Measurements from ENCODE around the gene RTKN2. TPM values are rescaled to one million over a fixed set of nuclear protein-coding genes. Genes with fewer than 3 reads are reported as not detected.

The RTKN2 gene
- total and polyA plus RNA-seq, 2 of the 4 experiments (the other 2 are of a cell fraction) = 0.75 to 0.90 TPM

DNA sequence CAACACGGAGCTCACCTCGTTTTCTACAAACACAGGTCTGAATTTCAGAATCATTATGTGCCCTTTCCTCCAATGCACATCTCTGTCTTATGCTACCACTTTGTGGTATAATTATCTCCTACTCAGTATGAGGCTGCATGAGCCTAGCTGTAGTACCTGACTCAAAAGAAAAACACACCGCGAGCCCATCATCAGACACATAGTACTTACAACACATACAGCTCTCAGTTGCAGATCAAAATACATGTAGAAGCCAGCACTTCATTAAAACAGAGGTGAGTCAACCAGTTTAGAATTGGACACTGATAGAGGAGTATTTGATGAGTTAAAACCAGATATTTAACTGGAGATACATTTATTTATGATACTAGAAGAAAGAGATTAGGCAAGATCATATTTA is 1.4 kb upstream of the RTKN2 start:
- no peaks in the 10 kb centered on the region for H3K9me3 ChIP-seq (ENCODE audit: control insufficient read depth, insufficient read depth, low read length)
- TF ChIP-seq MAZ (IDR thresholded peaks at IDR 0.05; ENCODE audit: borderline replicate concordance, low read depth, low read length) (no peak), CHD1 (IDR thresholded peaks at IDR 0.05; ENCODE audit: low read depth, low read length) (no peak), SMC3 (IDR thresholded peaks at IDR 0.05; ENCODE audit: low read depth, low read length) (no peak), CEBPB (IDR thresholded peaks at IDR 0.05; ENCODE audit: low read depth, low read length) (no peak), RAD21 (IDR thresholded peaks at IDR 0.05; ENCODE audit: low read length) (no peak), POLR2A (IDR thresholded peaks at IDR 0.05; ENCODE audit: low read depth, low read length) (no peak), RFX5 (IDR thresholded peaks at IDR 0.05; ENCODE audit: low read depth, low read length) (no peak), MXI1 (IDR thresholded peaks at IDR 0.05; ENCODE audit: borderline replicate concordance, low read depth, low read length) (no peak), NFE2L2 (IDR thresholded peaks at IDR 0.05; ENCODE audit: low read depth, low read length) (no peak), MAFK (IDR thresholded peaks at IDR 0.05; ENCODE audit: low read depth, low read length) (no peak), RCOR1 (IDR thresholded peaks at IDR 0.05; ENCODE audit: insufficient replicate concordance, low read length) (no peak)
- TF ChIP-seq, protein P1, sequence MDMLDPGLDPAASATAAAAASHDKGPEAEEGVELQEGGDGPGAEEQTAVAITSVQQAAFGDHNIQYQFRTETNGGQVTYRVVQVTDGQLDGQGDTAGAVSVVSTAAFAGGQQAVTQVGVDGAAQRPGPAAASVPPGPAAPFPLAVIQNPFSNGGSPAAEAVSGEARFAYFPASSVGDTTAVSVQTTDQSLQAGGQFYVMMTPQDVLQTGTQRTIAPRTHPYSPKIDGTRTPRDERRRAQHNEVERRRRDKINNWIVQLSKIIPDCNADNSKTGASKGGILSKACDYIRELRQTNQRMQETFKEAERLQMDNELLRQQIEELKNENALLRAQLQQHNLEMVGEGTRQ (IDR thresholded peaks at IDR 0.05; ENCODE audit: low read depth, low read length) = no peak
- TF ChIP-seq, protein P2, sequence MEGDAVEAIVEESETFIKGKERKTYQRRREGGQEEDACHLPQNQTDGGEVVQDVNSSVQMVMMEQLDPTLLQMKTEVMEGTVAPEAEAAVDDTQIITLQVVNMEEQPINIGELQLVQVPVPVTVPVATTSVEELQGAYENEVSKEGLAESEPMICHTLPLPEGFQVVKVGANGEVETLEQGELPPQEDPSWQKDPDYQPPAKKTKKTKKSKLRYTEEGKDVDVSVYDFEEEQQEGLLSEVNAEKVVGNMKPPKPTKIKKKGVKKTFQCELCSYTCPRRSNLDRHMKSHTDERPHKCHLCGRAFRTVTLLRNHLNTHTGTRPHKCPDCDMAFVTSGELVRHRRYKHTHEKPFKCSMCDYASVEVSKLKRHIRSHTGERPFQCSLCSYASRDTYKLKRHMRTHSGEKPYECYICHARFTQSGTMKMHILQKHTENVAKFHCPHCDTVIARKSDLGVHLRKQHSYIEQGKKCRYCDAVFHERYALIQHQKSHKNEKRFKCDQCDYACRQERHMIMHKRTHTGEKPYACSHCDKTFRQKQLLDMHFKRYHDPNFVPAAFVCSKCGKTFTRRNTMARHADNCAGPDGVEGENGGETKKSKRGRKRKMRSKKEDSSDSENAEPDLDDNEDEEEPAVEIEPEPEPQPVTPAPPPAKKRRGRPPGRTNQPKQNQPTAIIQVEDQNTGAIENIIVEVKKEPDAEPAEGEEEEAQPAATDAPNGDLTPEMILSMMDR (conservative IDR thresholded peaks at IDR 0.05; ENCODE audit: low read depth, low read length) = no peak
- H3K36me3 ChIP-seq (ENCODE audit: control insufficient read depth, insufficient read depth, low read length) = no peaks in the 10 kb centered on the region
- no peak for ATAC-seq (ENCODE audit: low read depth)
- H2AK9ac ChIP-seq (replicated peaks; ENCODE audit: low read depth, low read length, poor library complexity) = no peak overlapping the region
- dilution Hi-C loops (cut with HindIII; ENCODE audit: low sequenced_read_pairs, unreplicated experiment) = no loop called here
- CTCF ChIA-PET = no interaction called here
- no peaks in the 10 kb centered on the region for H4K20me1 ChIP-seq (ENCODE audit: insufficient read depth, low read length)
- no peak overlapping the region for H2AFZ ChIP-seq (replicated peaks; ENCODE audit: low read length, poor library complexity)
- H3K4ac ChIP-seq (ENCODE audit: low read depth, low read length) = no peak overlapping the region
- no peak overlapping the region for H2BK120ac ChIP-seq (ENCODE audit: low read depth, low read length)
- no CpG with 5 or more reads among the region's 4 CpGs for WGBS, 2 experiments (ENCODE audit: extremely low coverage in 2 of 2, insufficient read length in 1 of 2)
- H3K4me3 ChIP-seq (ENCODE audit: insufficient read depth, low read depth, low read length) = no peak overlapping the region
- no peak overlapping the region for H3K4me2 ChIP-seq (ENCODE audit: low read depth, low read length)
- no peaks in the 10 kb centered on the region for H3K9me1 ChIP-seq (ENCODE audit: insufficient read depth, low read length)
- peaks cover 6% of the 10 kb centered on the region; the same call in 1 of the 2 replicates for H3K27me3 ChIP-seq (ENCODE audit: control insufficient read depth, insufficient read depth, low read length)
- H4K8ac ChIP-seq (ENCODE audit: low read depth in 2 of 2, low read length in 2 of 2) = no peak overlapping the region
- no peak for DNase-seq
- H2BK15ac ChIP-seq (ENCODE audit: low read depth, low read length) = no peak overlapping the region
- H2BK20ac ChIP-seq (ENCODE audit: low read depth, low read length) = no peak overlapping the region
- H2BK5ac ChIP-seq (ENCODE audit: low read depth, low read length, poor library complexity, severe bottlenecking) = no peak overlapping the region
- H3K4me1 ChIP-seq (ENCODE audit: control insufficient read depth, insufficient read depth, low read length) = no peaks in the 10 kb centered on the region
- no peak overlapping the region for H3K56ac ChIP-seq (ENCODE audit: extremely low read depth, insufficient read depth, low read length)
- peaks cover 0 to 3% of the 10 kb centered on the region in 2 experiments; a peak in 1 of 4 replicates for H3K79me1 ChIP-seq (ENCODE audit: low read depth in 1 of 2, low read length in 2 of 2)
- H4K5ac ChIP-seq (ENCODE audit: low read depth, low read length) = no peak overlapping the region
- no TSS peak for BruUV-seq (replicated peaks)
- no peak overlapping the region for H3K27ac ChIP-seq (ENCODE audit: insufficient read depth, low read length)
- H3K9ac ChIP-seq (ENCODE audit: low read depth, low read length) = no peak overlapping the region
- H4K91ac ChIP-seq (ENCODE audit: insufficient read depth, low read depth, low read length) = no peak overlapping the region
- H2AK5ac ChIP-seq (ENCODE audit: low read depth, low read length) = no peak overlapping the region
- intact Hi-C loops (cut with micrococcal nuclease) = no loop called here
- H3K18ac ChIP-seq (ENCODE audit: low read depth, low read length) = no peak overlapping the region
- H3K23ac ChIP-seq (ENCODE audit: low read depth, low read length) = no peak overlapping the region
- H3K14ac ChIP-seq (replicated peaks; ENCODE audit: low read depth, low read length) = no peak overlapping the region
- in situ Hi-C loops (cut with MboI; ENCODE audit: low sequenced_read_pairs) = loop anchor here (25.0 kb wide), 1 partner anchor 542 kb away; the partner anchor contains the start of genes ADO and EGR2
- POLR2A ChIA-PET (ENCODE audit: unreplicated experiment) = no interaction called here

All from IMR-90 (cell line).